ENCODE measurements around the gene CLSTN3. TPM values are rescaled to one million over a fixed set of nuclear protein-coding genes. Genes with fewer than 3 reads are reported as not detected.

Gene CLSTN3
- polyA plus RNA-seq, 1 of the 3 experiments (the other 2 are of a cell fraction) = 12.7 TPM

GRCh38 chr12:7127916-7128626 lies 2.1 kb upstream of the CLSTN3 start:
- H3F3A ChIP-seq (replicated peaks; ENCODE audit: insufficient read depth) = no peaks in the 10 kb centered on the region
- no peak overlapping the region for H3K4me2 ChIP-seq
- H3K27ac ChIP-seq (ENCODE audit: low read depth in 2 of 2, low read length in 1 of 2) = no peak overlapping the region
- no peak for TF ChIP-seq ZBTB33 (IDR thresholded peaks at IDR 0.05; ENCODE audit: borderline replicate concordance, low read depth)
- no peak for TF ChIP-seq YY1 (IDR thresholded peaks at IDR 0.05; ENCODE audit: low read depth)
- no peaks in the 10 kb centered on the region for H3K9me3 ChIP-seq
- CTCF ChIA-PET = interaction anchor here (1.0 to 2.8 kb wide), 2 partner anchors 15 to 17 kb away, joined by 3 to 11 read pairs; no protein-coding TSS in a partner anchor
- H4K20me1 ChIP-seq (ENCODE audit: insufficient read depth) = no peaks in the 10 kb centered on the region
- no peaks in the 10 kb centered on the region for H3K36me3 ChIP-seq (replicated peaks in 1 of 2; ENCODE audit: control insufficient read depth in 1 of 2, insufficient read depth in 2 of 2, low read length in 1 of 2)
- no peaks in the 10 kb centered on the region for H3K9me2 ChIP-seq
- 84% methylated on average over 14 of the region's 17 CpGs for WGBS (ENCODE audit: low lambda C conversion rate)
- no peak overlapping the region for H3K9ac ChIP-seq
- H3K4me3 ChIP-seq (ENCODE audit: low read depth in 2 of 2, low read length in 1 of 2) = no peak overlapping the region
- no peak for DNase-seq
- H3K79me2 ChIP-seq (ENCODE audit: insufficient read depth) = no peaks in the 10 kb centered on the region
- H3K27me3 ChIP-seq (ENCODE audit: insufficient read depth) = 0 out of 2 replicates have a peak, but pooled peaks cover 7% of the 10 kb centered on the region
- H2AFZ ChIP-seq (ENCODE audit: low read depth) = no peak overlapping the region
- POLR2A ChIA-PET = no interaction called here
- H3K4me1 ChIP-seq (ENCODE audit: control insufficient read depth in 1 of 2, insufficient read depth in 2 of 2, low read depth in 1 of 2, low read length in 1 of 2) = peaks cover 0 to 13% of the 10 kb centered on the region in 2 experiments; a peak in 1 of 4 replicates

GRCh38 chr12:7128681-7129286 lies 1.4 kb upstream of the CLSTN3 start, which contains the start of gene RBP5:
RBP5 (minus strand) TSS chr12:7128889; CDS start chr12:7128775, 114 bp downstream.
- Histone ChIP-seq H3K4me3 (ENCODE audit: low read depth in 2 of 2, low read length in 1 of 2) (peak within 1 kb of the TSS; percentile 71 to 76), H3K9ac (peak within 1 kb of the TSS; percentile 51; the same call in 1 of the 2 replicates), H3K27ac (ENCODE audit: low read depth in 2 of 2, low read length in 1 of 2) (peak within 1 kb of the TSS in 1 of 2 experiments; percentile 67; a peak in 1 of 4 replicates), H3K27me3 (ENCODE audit: insufficient read depth) (0 out of 2 replicates have a peak, but pooled peaks cover 7% of the 10 kb centered on the region), H3F3A (replicated peaks; ENCODE audit: insufficient read depth) (no peaks in the 10 kb centered on the region), H3K79me2 (ENCODE audit: insufficient read depth) (no peaks in the 10 kb centered on the region), H3K36me3 (replicated peaks in 1 of 2; ENCODE audit: control insufficient read depth in 1 of 2, insufficient read depth in 2 of 2, low read length in 1 of 2) (peaks cover 0 to 2% of the 10 kb centered on the region in 2 experiments), H3K4me2 (peak within 1 kb of the TSS; percentile 95), H3K9me3 (no peaks in the 10 kb centered on the region), H4K20me1 (ENCODE audit: insufficient read depth) (no peaks in the 10 kb centered on the region), H2AFZ (ENCODE audit: low read depth) (peak within 1 kb of the TSS; percentile 90; the same call in 1 of the 2 replicates), H3K4me1 (ENCODE audit: control insufficient read depth in 1 of 2, insufficient read depth in 2 of 2, low read depth in 1 of 2, low read length in 1 of 2) (peaks cover 0 to 13% of the 10 kb centered on the region in 2 experiments; a peak in 1 of 4 replicates), H3K9me2 (no peaks in the 10 kb centered on the region)
- no peak for DNase-seq
- TF ChIP-seq CTCF (IDR thresholded peaks at IDR 0.05) (no peak), NFIC (IDR thresholded peaks at IDR 0.05; ENCODE audit: borderline replicate concordance) (no peak), RCOR1 (IDR thresholded peaks at IDR 0.05; ENCODE audit: low read length) (no peak), RFX5 (IDR thresholded peaks at IDR 0.05; ENCODE audit: low read length) (no peak), IRF3 (IDR thresholded peaks at IDR 0.05; ENCODE audit: low read depth, low read length) (no peak), ZBTB33 (IDR thresholded peaks at IDR 0.05; ENCODE audit: borderline replicate concordance, low read depth) (no peak), TEAD4 (IDR thresholded peaks at IDR 0.05; ENCODE audit: borderline replicate concordance, insufficient read depth) (no peak)
- CTCF ChIA-PET = interaction anchor here (1.0 to 2.8 kb wide), 3 partner anchors 16 to 19 kb away, joined by 3 to 11 read pairs (median 5); no protein-coding TSS in a partner anchor
- POLR2A ChIA-PET = no interaction called here
- 74% methylated on average over 5 of the region's 7 CpGs for WGBS (ENCODE audit: low lambda C conversion rate)

Data from SK-N-SH (cell line).